Heart right ventricle (tissue), 16 donors: ENCODE measurements around the gene COPE. TPM values are rescaled to one million over a fixed set of nuclear protein-coding genes. Genes with fewer than 3 reads are reported as not detected.

Source experiments
- ATAC-seq, 8 donors: fragments of 200-7000 bp; cut with Tn5 transposase; one replicate each; pipeline ENCODE4 v1.9.1; 2020; ENCODE audit warnings: mild to moderate bottlenecking in 8 of 8, moderate library complexity in 8 of 8, moderate number of reproducible peaks in 1 of 8
- DNase-seq, 2 donors: peaks; one replicate each; pipeline ENCODE4 v3.0.0-alpha.2; 2020
- H3K27ac ChIP-seq, 10 donors: fragments of 200-600 bp; sonication (generic) in 2 of 10; one replicate each; pipeline versions ENCODE4 v1.5.0 to v1.8.0; 2020 to 2022; ENCODE audit warnings: mild to moderate bottlenecking in 3 of 10
- H3K27me3 ChIP-seq, 7 donors: fragments of 200-600 bp; one replicate each; pipeline ENCODE4 v1.8.0; 2021 to 2022; ENCODE audit warnings: mild to moderate bottlenecking in 2 of 7
- H3K36me3 ChIP-seq, 9 donors: fragments of 200-600 bp; sonication (generic) in 1 of 9; one replicate each; pipeline versions ENCODE4 v1.5.0 to v1.8.0; 2020 to 2022; ENCODE audit warnings: mild to moderate bottlenecking in 2 of 9
- H3K4me1 ChIP-seq, 9 donors: fragments of 200-600 bp; sonication (generic) in 1 of 9; one replicate each; pipeline versions ENCODE4 v1.5.0 to v1.8.0; 2020 to 2022; ENCODE audit warnings: mild to moderate bottlenecking in 4 of 9
- H3K4me3 ChIP-seq, 10 donors: fragments of 200-600 bp; sonication (generic) in 2 of 10; one replicate each; pipeline versions ENCODE4 v1.5.0 to v1.8.0; 2020 to 2022; ENCODE audit warnings: mild to moderate bottlenecking in 7 of 10, moderate library complexity in 2 of 10
- H3K9me3 ChIP-seq, 11 donors: fragments of 200-600 bp in 10 of 11; sonication (generic) in 2 of 11; one replicate each; pipeline versions ENCODE4 v1.5.0 to v1.8.0; 2013 to 2022; ENCODE audit warnings: mild to moderate bottlenecking in 2 of 11, control low read depth in 1 of 11, moderate library complexity in 1 of 11
- CTCF ChIP-seq, 9 donors: fragments of 200-600 bp; sonication (generic) in 2 of 9; IDR thresholded peaks; one replicate each; pipeline versions ENCODE4 v1.5.0 to v1.8.0; 2021 to 2022; ENCODE audit warnings: antibody characterized with exemption in 9 of 9, mild to moderate bottlenecking in 5 of 9, moderate library complexity in 1 of 9
- WGBS, 2 donors: extraction: QIAGEN DNeasy Blood & Tissue Kit; methylation state at CpG; one replicate each; pipeline ENCODE4 v1.1.7; 2013; ENCODE audit warnings: inconsistent platforms in 1 of 2; 5-methylcytosine and 5-hydroxymethylcytosine counted together
- intact Hi-C, 10 donors: fragments of 100-400 bp; cut with DNase I; formaldehyde crosslinking; loops; one replicate each; pipeline versions ENCODE4 v1.11.1 to v1.14.2; 2022
- polyA plus RNA-seq, 2 donors: library from polyadenylated mRNA; stranded (reverse); fragments of 200-250 nt; gene quantifications; one replicate each; pipeline ENCODE4 v1.2.3, GENCODE V29; 2013
- total RNA-seq, 10 donors: library from RNA; stranded (reverse); fragmentation: NEBNext Ultra II Directional in 3 of 10; extraction: Animal tissue kit (Norgen Biotek cat#: 25700) in 3 of 10; gene quantifications; one replicate each; pipeline versions ENCODE4 v1.2.1 to v1.2.4, GENCODE V29; 2021 to 2023
- donor health status: Arrhythmogenic right ventricular cardiomyopathy.
- donor health status: ischemic (EF 13 %, LVEDD 7.1; RV severe dilation, severe dysfunction).
- donor health status: healthy with polysubstance abuse.
- donor health status: DM: no; HTN: yes; CAD: no.
- donor health status: DM: no; HTN: no; CAD: no.
- donor health status: ischemic (EF 25% LVEDD 6.9; RV normal size, moderate dysfunction).
- donor health status: ischemic (EF 25% LVEDD 5.7; RV mildly dilated, moderate dysfunction).
- donor health status: healthy.
- donor health status: DM: yes; HTN: yes; CAD: no.
- donor health status: Ischemic cardiomyopathy.
- donor health status: ischemic (EF 35%, LVEDD 5.7; RV mildly dilated, moderate dysfunction).
- donor health status: nonischemic (EF 11% LVEDD 7.7; RV severe dilation, severe dysfunction).
- donor health status: DM: yes; HTN: yes; CAD: no.
- donor health status: PGD.
- donor health status: ischemic (EF 29% LVEDD 5.4; RV normal size, mild dysfunction).
- donor health status: nonischemic (EF 23%, LVEDD 6.1; RV moderate dilation, normal function).

Gene COPE
- total and polyA plus RNA-seq, 12 donors, result 102 to 302 (median 118) TPM

DNA sequence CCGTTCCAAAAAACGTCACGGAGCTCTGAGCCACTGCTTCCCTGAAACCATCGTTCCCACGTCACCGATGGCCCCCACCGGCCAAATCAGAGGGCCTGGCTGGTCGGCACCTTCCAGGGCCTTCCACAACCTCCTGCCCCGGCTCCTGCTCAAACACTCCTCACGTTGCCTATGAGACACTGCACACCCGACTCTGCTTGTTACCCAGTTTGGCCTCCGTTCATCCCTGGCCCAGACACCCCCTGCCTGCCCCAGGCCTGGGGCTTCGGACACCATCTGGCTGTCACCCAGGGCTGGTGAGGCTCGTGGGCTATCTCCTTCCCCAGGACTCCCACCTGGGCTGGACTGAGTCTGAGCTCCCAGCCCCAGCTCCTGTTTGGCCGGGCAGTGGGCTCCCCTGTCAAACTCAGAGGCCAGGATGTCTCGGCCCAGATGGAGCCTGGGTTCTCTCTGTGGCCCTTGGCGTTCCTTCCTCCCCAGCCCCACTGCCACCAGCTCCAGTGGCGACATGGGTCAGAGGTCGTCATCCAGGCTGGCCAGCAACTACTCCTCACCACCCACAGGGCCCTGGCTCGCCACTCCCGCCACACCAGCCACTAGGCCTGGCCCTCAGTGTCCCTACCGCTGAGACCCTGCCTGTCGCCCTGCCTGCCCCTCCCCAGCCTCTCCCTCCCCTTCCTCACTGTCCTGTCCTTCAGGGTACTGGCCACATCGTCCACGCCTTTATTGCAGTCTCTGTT, 41.0 kb downstream of the COPE start:
- ATAC-seq (no peak), DNase-seq (no peak)
- H3K27me3 ChIP-seq, result peaks cover 0 to 2% (median 0%) of the 10 kb centered on the region in 7 donors
- intact Hi-C loops, result no loop called here
- H3K4me1 ChIP-seq, result no peaks in the 10 kb centered on the region
- no peak for TF ChIP-seq CTCF (IDR thresholded peaks at IDR 0.05)
- no peak overlapping the region for H3K4me3 ChIP-seq
- 90 to 91% methylated on average over 24 to 25 of the region's 25 CpGs for WGBS, 2 donors
- H3K36me3 ChIP-seq, result peaks cover 0 to 4% (median 0%) of the 10 kb centered on the region in 9 donors
- H3K9me3 ChIP-seq, result peaks cover 0 to 10% (median 0%) of the 10 kb centered on the region in 11 donors
- no peak overlapping the region for H3K27ac ChIP-seq

DNA sequence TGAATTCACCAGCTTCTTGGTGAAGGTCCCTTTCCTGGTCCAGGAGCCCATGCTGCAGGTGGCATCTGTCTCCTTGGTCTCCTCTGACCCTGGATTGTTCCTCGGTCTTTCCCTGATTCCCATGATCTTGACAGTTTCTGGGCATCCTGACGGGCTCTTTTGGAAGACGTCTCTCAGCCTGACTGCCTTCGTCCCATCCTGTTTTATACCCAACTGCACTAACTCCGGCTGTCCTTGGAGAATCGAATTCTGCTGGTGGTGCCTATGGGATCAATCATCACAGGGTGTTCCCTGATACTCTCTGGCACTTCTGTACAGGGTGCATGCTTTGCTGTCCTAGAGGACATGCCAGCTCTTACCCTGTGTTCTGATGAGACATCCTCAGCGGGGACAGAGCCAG, 42.3 kb downstream of the COPE start:
- Histone ChIP-seq H3K27me3 (peaks cover 0 to 13% (median 0%) of the 10 kb centered on the region in 7 donors), H3K27ac (no peak overlapping the region), H3K36me3 (peaks cover 0 to 4% (median 0%) of the 10 kb centered on the region in 9 donors), H3K4me3 (no peak overlapping the region), H3K9me3 (peaks cover 0 to 10% (median 0%) of the 10 kb centered on the region in 11 donors), H3K4me1 (no peaks in the 10 kb centered on the region)
- DNase-seq, result no peak
- no peak for ATAC-seq
- 95 to 97% methylated on average over 7 of the region's 7 CpGs for WGBS, 2 donors
- no peak for TF ChIP-seq CTCF (IDR thresholded peaks at IDR 0.05)
- intact Hi-C loops, result no loop called here

- peaks cover 0 to 10% (median 0%) of the 10 kb centered on the region in 11 donors for H3K9me3 ChIP-seq
- peaks cover 0 to 24% (median 3%) of the 10 kb centered on the region in 7 donors for H3K27me3 ChIP-seq
- ATAC-seq, result no peak
- H3K4me3 ChIP-seq, result no peak overlapping the region
- intact Hi-C loops, result no loop called here
- H3K27ac ChIP-seq, result no peak overlapping the region
- peaks cover 0 to 3% (median 0%) of the 10 kb centered on the region in 9 donors for H3K4me1 ChIP-seq
- no peak for DNase-seq
- TF ChIP-seq CTCF (IDR thresholded peaks at IDR 0.05), result no peak
- peaks cover 0 to 4% (median 0%) of the 10 kb centered on the region in 9 donors for H3K36me3 ChIP-seq
- WGBS, 2 donors, result 90% methylated on average over 5 of the region's 5 CpGs
Observed at GRCh38 chr19:18875726-18876125, 43.5 kb downstream of the COPE start.

DNA sequence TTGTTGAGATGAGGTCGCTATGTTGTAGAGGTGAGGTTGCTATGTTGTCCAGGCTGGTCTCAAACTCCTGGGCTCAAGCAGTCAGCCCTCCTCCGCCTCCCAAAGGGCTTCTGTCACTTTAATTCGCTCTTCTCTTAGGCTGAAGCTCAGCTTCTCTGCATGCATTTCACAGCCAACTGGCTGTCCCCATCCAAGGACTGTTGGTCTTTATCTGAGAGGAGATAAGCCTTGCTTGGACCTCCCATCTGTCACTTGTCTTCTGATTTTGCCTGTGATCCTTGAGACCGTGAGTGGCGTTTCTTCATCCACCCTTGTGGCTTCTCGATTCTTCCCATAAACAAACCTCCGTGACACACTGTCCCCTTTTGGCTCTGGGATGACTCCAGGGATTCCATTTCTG, 47.6 kb downstream of the COPE start:
- ATAC-seq, result no peak
- peaks cover 0 to 39% (median 15%) of the 10 kb centered on the region in 7 donors for H3K27me3 ChIP-seq
- TF ChIP-seq CTCF (IDR thresholded peaks at IDR 0.05), result no peak
- peaks cover 0 to 1% (median 0%) of the 10 kb centered on the region in 11 donors for H3K9me3 ChIP-seq
- WGBS, 2 donors, result 67 to 82% methylated on average over 7 of the region's 7 CpGs
- no peak overlapping the region for H3K4me3 ChIP-seq
- intact Hi-C loops, result no loop called here
- H3K36me3 ChIP-seq, result peaks cover 0 to 20% (median 13%) of the 10 kb centered on the region in 9 donors
- H3K4me1 ChIP-seq, result peaks cover 0 to 22% (median 17%) of the 10 kb centered on the region in 9 donors
- no peak for DNase-seq
- no peak overlapping the region for H3K27ac ChIP-seq
